Ascending aorta (tissue), 2 donors: ENCODE measurements around the gene TIMELESS. TPM values are rescaled to one million over a fixed set of nuclear protein-coding genes. Genes with fewer than 3 reads are reported as not detected.
A peak's percentile ranks its signal among the peaks of the same experiment; 100 is the strongest.
"Not testable (repeated sequence)": the region's sequence is repeated elsewhere in the genome, so short reads cannot be mapped to it uniquely, and the experiment has no call there.

Experiments used
- DNase-seq, 2 donors: peaks; one replicate each; pipeline ENCODE4 v3.0.0-alpha.2; 2019; ENCODE audit warnings: low spot score in 2 of 2
- H3K27ac ChIP-seq, 2 donors: fragments of 200-600 bp; sonication (generic); one replicate each; pipeline ENCODE4 v1.5.1; 2016 to 2017; ENCODE audit warnings: mild to moderate bottlenecking in 1 of 2
- H3K27me3 ChIP-seq: fragments of 200-600 bp; sonication (generic); one replicate; pipeline ENCODE4 v1.5.1; 2017
- H3K36me3 ChIP-seq, 2 donors: fragments of 200-600 bp; sonication (generic); one replicate each; pipeline ENCODE4 v1.5.1; 2016
- H3K4me1 ChIP-seq, 2 donors: fragments of 200-600 bp; sonication (generic); one replicate each; pipeline ENCODE4 v1.5.1; 2016 to 2017; ENCODE audit warnings: mild to moderate bottlenecking in 1 of 2
- H3K4me3 ChIP-seq, 2 donors: fragments of 200-600 bp; sonication (generic); one replicate each; pipeline ENCODE4 v1.5.1; 2016 to 2017; ENCODE audit warnings: mild to moderate bottlenecking in 1 of 2
- H3K9me3 ChIP-seq, 2 donors: fragments of 200-600 bp; sonication (generic); one replicate each; pipeline ENCODE4 v1.5.1; 2016
- CTCF ChIP-seq, 3 experiments: fragments of 200-600 bp in 2 of 3; fragments of 450-650 bp in 1 of 3; sonication (generic) in 2 of 3; IDR thresholded peaks; one replicate each; pipeline ENCODE4 v1.5.1; 2016 to 2019; ENCODE audit warnings: antibody characterized with exemption in 3 of 3, mild to moderate bottlenecking in 1 of 3, moderate library complexity in 1 of 3
- intact Hi-C: fragments of 100-400 bp; cut with DNase I; formaldehyde crosslinking; loops from one replicate; pipeline ENCODE4 v1.15.1; 2023
- total RNA-seq: library from RNA; depleted of rRNA; stranded (reverse); fragments of >200 nt; gene quantifications from one replicate; pipeline ENCODE4 v1.1.0, GENCODE V29; 2016

Gene TIMELESS
- total RNA-seq, 1 donor from 2014 or later = 2.0 TPM

DNA sequence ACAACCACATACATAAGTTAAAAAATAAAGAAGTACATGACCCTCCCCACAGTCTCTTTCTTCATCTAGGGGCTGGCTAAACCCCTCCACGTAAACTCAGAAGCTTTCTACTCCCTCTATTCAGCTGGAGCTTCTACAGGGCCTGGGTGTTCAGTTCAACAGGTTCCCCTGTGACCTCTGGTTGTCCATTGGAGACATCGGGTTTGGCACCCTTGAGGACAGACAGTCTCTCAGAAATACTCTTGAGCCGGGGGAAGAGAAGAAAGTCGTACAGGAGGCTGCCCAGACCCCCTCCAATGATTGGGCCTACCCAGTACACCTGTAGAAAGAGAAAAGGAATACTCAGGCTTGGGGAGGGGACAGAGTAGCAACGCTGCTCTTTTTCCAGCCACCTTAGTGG, 1.9 kb upstream of the TIMELESS start:
- no peaks in the 10 kb centered on the region for H3K9me3 ChIP-seq
- no peak for TF ChIP-seq CTCF (IDR thresholded peaks at IDR 0.05)
- no peak for DNase-seq
- intact Hi-C loops = no loop called here
- no peaks in the 10 kb centered on the region for H3K36me3 ChIP-seq
- H3K27ac ChIP-seq = no peak overlapping the region
- no peaks in the 10 kb centered on the region for H3K4me1 ChIP-seq
- H3K4me3 ChIP-seq = no peak overlapping the region
- H3K27me3 ChIP-seq = no peaks in the 10 kb centered on the region

DNA sequence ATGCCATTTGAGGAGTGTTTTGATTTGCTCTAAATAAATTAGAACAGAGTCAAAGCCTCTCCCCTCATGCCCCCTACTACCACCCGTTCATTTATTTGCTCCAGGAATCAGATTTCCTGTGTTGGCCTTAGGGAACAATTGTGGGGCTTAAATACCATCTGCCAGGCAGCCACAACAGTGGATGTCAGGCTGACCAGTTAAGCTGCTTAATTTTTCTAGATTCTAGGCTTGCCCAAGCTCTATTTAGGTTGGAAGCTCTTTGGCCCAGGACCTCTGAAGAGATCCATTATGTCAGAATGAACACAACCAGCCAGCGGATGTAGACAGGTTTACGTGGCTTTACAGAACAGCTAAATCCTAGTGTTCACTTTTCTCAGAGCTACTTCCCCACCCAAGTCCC, 1.0 kb upstream of the TIMELESS start:
- intact Hi-C loops = no loop called here
- H3K27me3 ChIP-seq = no peaks in the 10 kb centered on the region
- H3K4me3 ChIP-seq = no peak overlapping the region
- no peak for TF ChIP-seq CTCF (IDR thresholded peaks at IDR 0.05)
- no peaks in the 10 kb centered on the region for H3K9me3 ChIP-seq
- no peak for DNase-seq
- H3K27ac ChIP-seq = no peak overlapping the region
- no peaks in the 10 kb centered on the region for H3K4me1 ChIP-seq
- H3K36me3 ChIP-seq = no peaks in the 10 kb centered on the region

DNA sequence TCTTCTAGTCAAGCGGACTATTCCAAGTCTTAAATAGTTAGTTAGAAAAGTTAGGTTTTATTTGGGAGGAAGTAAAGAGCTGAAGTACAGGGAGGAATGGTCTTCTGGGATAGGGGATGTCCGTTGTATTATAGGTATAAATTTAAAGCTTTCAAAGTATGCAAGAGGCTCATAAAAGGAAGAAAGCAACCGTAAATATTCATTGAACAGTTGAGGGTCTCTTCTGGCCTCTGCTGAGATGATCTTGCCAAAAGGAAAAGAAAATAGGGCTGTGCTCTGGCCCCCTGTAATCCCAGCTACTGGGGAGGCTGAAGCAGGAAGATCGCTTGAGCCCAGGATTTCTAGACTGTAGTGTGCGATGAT, 377 bp upstream of the TIMELESS start:
- Histone ChIP-seq H3K27me3 (no peaks in the 10 kb centered on the region), H3K36me3 (no peaks in the 10 kb centered on the region), H3K4me3 (peak overlapping the region; percentile 74 to 87), H3K27ac (peak overlapping the region; percentile 79 to 86), H3K9me3 (no peaks in the 10 kb centered on the region), H3K4me1 (no peaks in the 10 kb centered on the region)
- DNase-seq = no peak
- TF ChIP-seq CTCF (IDR thresholded peaks at IDR 0.05) = no peak
- intact Hi-C loops = loop anchor here (1.0 to 2.0 kb wide), 2 partner anchors 15 to 89 kb away; partner anchors contain the start of gene STAT2

DNA sequence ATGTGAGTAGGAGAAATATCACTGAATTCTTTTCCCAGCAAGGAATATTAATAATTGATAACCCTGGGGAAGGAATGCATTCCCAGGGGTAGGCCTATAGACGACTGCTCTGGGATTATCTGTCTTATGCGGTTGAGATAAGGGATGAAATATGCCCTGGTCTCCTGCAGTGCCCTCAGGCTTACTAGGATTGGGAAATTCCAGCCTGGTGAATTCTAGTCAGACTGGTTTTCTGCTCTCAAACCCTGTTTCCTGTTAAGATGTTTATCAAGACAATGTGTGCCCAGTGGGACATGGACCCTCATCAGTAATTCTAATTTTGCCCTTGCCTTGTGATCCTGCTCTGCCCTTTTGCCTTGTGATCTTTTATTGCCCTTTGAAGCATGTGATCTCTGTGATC, 6.0 kb downstream of the TIMELESS start:
- intact Hi-C loops, H3K4me1 ChIP-seq, H3K27me3 ChIP-seq: not testable (repeated sequence)

GRCh38 chr12:56437430-56438176, 11.6 kb downstream of the TIMELESS start:
- intact Hi-C loops = no loop called here
- H3K9me3 ChIP-seq = no peaks in the 10 kb centered on the region
- TF ChIP-seq CTCF (IDR thresholded peaks at IDR 0.05) = no peak

More for the DNA sequence above, 6.0 kb downstream of the TIMELESS start:
- H3K27ac ChIP-seq, DNase-seq, H3K4me3 ChIP-seq, H3K9me3 ChIP-seq, H3K36me3 ChIP-seq: not testable (repeated sequence)

DNA sequence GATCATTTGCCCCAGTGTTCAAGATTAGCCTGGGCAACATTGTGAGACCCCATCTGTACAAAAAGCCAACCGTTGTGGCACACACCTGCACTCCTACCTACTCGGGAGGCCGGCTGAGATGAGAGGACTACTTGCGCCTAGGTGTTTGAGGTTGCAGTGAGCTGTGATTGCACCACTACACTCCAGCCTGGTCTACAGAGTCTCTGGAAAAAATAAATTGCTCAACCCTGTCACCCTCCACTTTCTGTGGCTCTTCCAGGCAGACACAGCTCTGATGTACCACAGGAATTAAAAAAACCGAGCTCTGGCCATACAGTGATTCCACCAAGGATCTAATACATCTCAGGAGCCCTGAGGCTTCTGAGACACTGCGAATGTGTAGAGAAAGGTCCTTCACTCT, 14.4 kb downstream of the TIMELESS start:
- intact Hi-C loops = no loop called here
- DNase-seq = no peak

More at GRCh38 chr12:56437430-56438176, 11.6 kb downstream of the TIMELESS start:
- no peak for DNase-seq
- H3K4me1 ChIP-seq = no peaks in the 10 kb centered on the region
- no peaks in the 10 kb centered on the region for H3K27me3 ChIP-seq
- no peak overlapping the region for H3K4me3 ChIP-seq
- no peaks in the 10 kb centered on the region for H3K36me3 ChIP-seq
- no peak overlapping the region for H3K27ac ChIP-seq

More for the DNA sequence above, 14.4 kb downstream of the TIMELESS start:
- Histone ChIP-seq H3K9me3 (no peaks in the 10 kb centered on the region), H3K27me3 (no peaks in the 10 kb centered on the region), H3K36me3 (no peaks in the 10 kb centered on the region), H3K4me1 (no peaks in the 10 kb centered on the region), H3K27ac (no peak overlapping the region), H3K4me3 (no peak overlapping the region)
- no peak for TF ChIP-seq CTCF (IDR thresholded peaks at IDR 0.05)
